ENCODE measurements around the gene PTPRM. TPM values are rescaled to one million over a fixed set of nuclear protein-coding genes. Genes with fewer than 3 reads are reported as not detected.

The PTPRM gene
- total RNA-seq, 1 donor from 2014 or later, result 257 TPM

- no peak overlapping the region for H3K27ac ChIP-seq
- no peak for TF ChIP-seq CTCF (IDR thresholded peaks at IDR 0.05)
- no peaks in the 10 kb centered on the region for H3K36me3 ChIP-seq
- intact Hi-C loops (cut with DNase I), result no loop called here
- DNase-seq (ENCODE audit: low spot score in 2 of 2), result no peak
- H3K4me1 ChIP-seq, result peaks cover 0 to 3% of the 10 kb centered on the region in 2 donors
- H3K9me3 ChIP-seq, result no peaks in the 10 kb centered on the region
- H3K27me3 ChIP-seq, result no peaks in the 10 kb centered on the region
- H3K4me3 ChIP-seq, result no peak overlapping the region
Measured at GRCh38 chr18:8004792-8005191, 437.7 kb downstream of the PTPRM start.

- intact Hi-C loops (cut with DNase I), result no loop called here
- H3K4me3 ChIP-seq, result no peak overlapping the region
Measured at GRCh38 chr18:8005870-8006569, 438.9 kb downstream of the PTPRM start.

GRCh38 chr18:8006979-8007378, 439.9 kb downstream of the PTPRM start:
- intact Hi-C loops (cut with DNase I), result no loop called here
- TF ChIP-seq CTCF (IDR thresholded peaks at IDR 0.05), result no peak
- Histone ChIP-seq H3K36me3 (no peaks in the 10 kb centered on the region), H3K4me1 (peaks cover 0 to 3% of the 10 kb centered on the region in 2 donors), H3K27me3 (no peaks in the 10 kb centered on the region), H3K27ac (no peak overlapping the region), H3K4me3 (no peak overlapping the region), H3K9me3 (no peaks in the 10 kb centered on the region)
- no peak for DNase-seq (ENCODE audit: low spot score in 2 of 2)

More at GRCh38 chr18:8005870-8006569, 438.9 kb downstream of the PTPRM start:
- no peaks in the 10 kb centered on the region for H3K36me3 ChIP-seq
- DNase-seq (ENCODE audit: low spot score in 2 of 2), result no peak
- H3K4me1 ChIP-seq, result peaks cover 0 to 3% of the 10 kb centered on the region in 2 donors
- TF ChIP-seq CTCF (IDR thresholded peaks at IDR 0.05), result no peak
- no peaks in the 10 kb centered on the region for H3K27me3 ChIP-seq
- no peak overlapping the region for H3K27ac ChIP-seq
- H3K9me3 ChIP-seq, result no peaks in the 10 kb centered on the region

- intact Hi-C loops (cut with DNase I), result no loop called here
- Histone ChIP-seq H3K36me3 (no peaks in the 10 kb centered on the region), H3K27me3 (no peaks in the 10 kb centered on the region), H3K9me3 (no peaks in the 10 kb centered on the region), H3K4me1 (peaks cover 0 to 3% of the 10 kb centered on the region in 2 donors), H3K4me3 (no peak overlapping the region), H3K27ac (no peak overlapping the region)
- TF ChIP-seq CTCF (IDR thresholded peaks at IDR 0.05), result no peak
- no peak for DNase-seq (ENCODE audit: low spot score in 2 of 2)
Measured at GRCh38 chr18:8008033-8008432, 440.9 kb downstream of the PTPRM start.

- no peaks in the 10 kb centered on the region for H3K4me1 ChIP-seq
- no peaks in the 10 kb centered on the region for H3K27me3 ChIP-seq
- H3K36me3 ChIP-seq, result no peaks in the 10 kb centered on the region
- DNase-seq (ENCODE audit: low spot score in 2 of 2), result no peak
- no peak for TF ChIP-seq CTCF (IDR thresholded peaks at IDR 0.05)
- no peak overlapping the region for H3K27ac ChIP-seq
- no peak overlapping the region for H3K4me3 ChIP-seq
- intact Hi-C loops (cut with DNase I), result no loop called here
- H3K9me3 ChIP-seq, result no peaks in the 10 kb centered on the region
Measured at GRCh38 chr18:8011361-8011760, 444.2 kb downstream of the PTPRM start.

Measured in ascending aorta (tissue), 2 donors.